HepG2 (cell line): ENCODE measurements around the gene TPGS1. TPM values are rescaled to one million over a fixed set of nuclear protein-coding genes. Genes with fewer than 3 reads are reported as not detected.

Experiments used
- ELF3 ChIP-seq: IDR thresholded peaks from 2 replicates; pipeline ENCODE4 v1.6.1; 2016; ENCODE audit warnings: missing genetic modification reagents, missing compliant biosample characterization
- IRX3 ChIP-seq: sonication (generic); formaldehyde crosslinking; IDR thresholded peaks from 2 replicates; pipeline ENCODE4 v1.8.1; 2023; ENCODE audit warnings: mild to moderate bottlenecking, low read depth, missing genetic modification reagents, borderline replicate concordance
- TFDP2 ChIP-seq: sonication (generic); formaldehyde crosslinking; IDR thresholded peaks from 2 replicates; pipeline ENCODE4 v1.4.0; 2020; ENCODE audit warnings: missing genetic modification reagents
- ZBTB39 ChIP-seq: sonication (generic); formaldehyde crosslinking; IDR thresholded peaks from 2 replicates; pipeline ENCODE4 v1.5.0; 2020; ENCODE audit warnings: missing genetic modification reagents
- ZC3H13 ChIP-seq: sonication (generic); formaldehyde crosslinking; IDR thresholded peaks from 2 replicates; pipeline ENCODE4 v1.8.1; 2023; ENCODE audit warnings: mild to moderate bottlenecking, missing genetic modification reagents, moderate library complexity
- ZC3H4 ChIP-seq: sonication (generic); formaldehyde crosslinking; IDR thresholded peaks from 2 replicates; pipeline ENCODE4 v1.4.0; 2020; ENCODE audit warnings: missing genetic modification reagents, borderline replicate concordance
- ZFP41 ChIP-seq: sonication (generic); formaldehyde crosslinking; IDR thresholded peaks from 2 replicates; pipeline ENCODE4 v1.4.0; 2020; ENCODE audit warnings: mild to moderate bottlenecking, missing genetic modification reagents, borderline replicate concordance
- ZFX ChIP-seq: sonication (generic); formaldehyde crosslinking; IDR thresholded peaks from 2 replicates; pipeline ENCODE4 v1.4.0; 2020; ENCODE audit warnings: mild to moderate bottlenecking, low read depth, missing genetic modification reagents, moderate library complexity
- ZMYM4 ChIP-seq: sonication (generic); formaldehyde crosslinking; IDR thresholded peaks from 2 replicates; pipeline ENCODE4 v1.8.1; 2023; ENCODE audit warnings: mild to moderate bottlenecking, missing genetic modification reagents
- ZNF18 ChIP-seq: sonication (generic); formaldehyde crosslinking; IDR thresholded peaks from 2 replicates; pipeline ENCODE4 v1.8.0; 2022; ENCODE audit warnings: mild to moderate bottlenecking, missing genetic modification reagents; ENCODE audit not compliant: insufficient replicate concordance
- ZNF232 ChIP-seq: sonication (generic); formaldehyde crosslinking; IDR thresholded peaks from 2 replicates; pipeline ENCODE4 v1.4.0; 2020; ENCODE audit warnings: missing genetic modification reagents, borderline replicate concordance
- ZNF30 ChIP-seq: sonication (generic); formaldehyde crosslinking; IDR thresholded peaks from 2 replicates; pipeline ENCODE4 v1.5.0; 2020; ENCODE audit warnings: mild to moderate bottlenecking, missing genetic modification reagents
- ZNF770 ChIP-seq: sonication (generic); formaldehyde crosslinking; IDR thresholded peaks from 2 replicates; pipeline ENCODE4 v1.5.0; 2020; ENCODE audit warnings: mild to moderate bottlenecking, missing genetic modification reagents
- ZNF782 ChIP-seq: sonication (generic); formaldehyde crosslinking; IDR thresholded peaks from 2 replicates; pipeline ENCODE4 v1.4.0; 2020; ENCODE audit warnings: missing genetic modification reagents, mild to moderate bottlenecking, borderline replicate concordance
- ZSCAN5A ChIP-seq: sonication (generic); formaldehyde crosslinking; IDR thresholded peaks from 2 replicates; pipeline ENCODE4 v1.8.0; 2022; ENCODE audit warnings: mild to moderate bottlenecking, missing genetic modification reagents, borderline replicate concordance
- polyA plus RNA-seq, 8 experiments: library from polyadenylated mRNA; depleted of rRNA in 3 of 8; stranded (reverse) in 7 of 8; unstranded in 1 of 8; fragments of >200 nt; fragmentation: Illumina TruSeq in 4 of 8; extraction: Trizol in 4 of 8; gene quantifications; 2 replicates each; pipeline versions ENCODE4 v1.2.1 to v1.2.3, GENCODE V29; 2011 to 2016; ENCODE audit warnings: low read depth in 4 of 8, missing spikeins in 1 of 8, mixed read lengths in 1 of 8; ENCODE audit not compliant: insufficient read depth in 1 of 8
- total RNA-seq, 5 experiments: library from RNA; depleted of rRNA; stranded (reverse); fragments of >200 nt; fragmentation: Illumina TruSeq; extraction: Trizol; gene quantifications; 2 replicates each; pipeline ENCODE4 v1.2.3, GENCODE V29; 2016; ENCODE audit warnings: low read depth in 1 of 5

Gene TPGS1
- total and polyA plus RNA-seq, 2 of the 13 experiments (the other 11 are each of a cell fraction or from before 2014, with no cell fraction given), result 1.1 to 6.2 TPM

GRCh38 chr19:489418-490196 lies 17.7 kb upstream of the TPGS1 start (continued):
- TF ChIP-seq ZSCAN5A (CRISPR knock-in tag) (no peak), ZNF232 (CRISPR knock-in tag) (no peak), ZC3H13 (CRISPR knock-in tag) (peak; percentile 92), ZMYM4 (peak; percentile 16; the same call in 1 of the 2 replicates), IRX3 (no peak), ZBTB39 (peak; percentile 32; the same call in 1 of the 2 replicates), ZFP41 (no peak), ZNF782 (CRISPR knock-in tag) (0 out of 2 replicates have a peak, but pooled peaks have one; percentile 17), ZNF30 (0 out of 2 replicates have a peak, but pooled peaks have one; percentile 40), TFDP2 (CRISPR knock-in tag) (0 out of 2 replicates have a peak, but pooled peaks have one; percentile 22), ELF3 (peak; percentile 18; the same call in 1 of the 2 replicates), ZNF18 (CRISPR knock-in tag) (peak; percentile 53), ZC3H4 (CRISPR knock-in tag) (peak; percentile 36; the same call in 1 of the 2 replicates), ZFX (CRISPR knock-in tag) (peak; percentile 85), ZNF770 (CRISPR knock-in tag) (0 out of 2 replicates have a peak, but pooled peaks have one; percentile 31)
